GM12878 (cell line): ENCODE measurements around the gene FTMT. TPM values are rescaled to one million over a fixed set of nuclear protein-coding genes. Genes with fewer than 3 reads are reported as not detected.
A peak's percentile ranks its signal among the peaks of the same experiment; 100 is the strongest.

ENCODE experiments used
- ATAC-seq: fragments of 200-7000 bp; cut with Tn5 transposase; 3 replicates; pipeline ENCODE4 v1.9.1; 2020; ENCODE audit warnings: mild to moderate bottlenecking, moderate library complexity
- BruUV-seq: library from RNA; stranded (reverse); fragments of 400-500 nt; replicated peaks from 2 replicates; lab custom pipeline; 2021; lab: Mats Ljungman, UMichigan
- CTCF ChIA-PET: fragments of 300-600 bp; sonication (Branson Sonifier 250); formaldehyde crosslinking; extraction: SDS; loops from one replicate; lab custom pipeline; 2021; ENCODE audit warnings: inconsistent platforms; lab: Yijun Ruan, JAX
- POLR2A ChIA-PET: fragments of 350-600 bp; formaldehyde crosslinking; extraction: SDS; loops from one replicate; lab custom pipeline; 2021; ENCODE audit warnings: inconsistent platforms; lab: Charles Lee
- RAD21 ChIA-PET: fragments of 300-600 bp; sonication (Branson Sonifier 250); formaldehyde crosslinking; loops from one replicate; lab custom pipeline; 2023; ENCODE audit warnings: antibody characterized with exemption; ENCODE audit not compliant: unreplicated experiment; lab: Charles Lee
- SMC1A ChIA-PET: fragments of 300-600 bp; sonication (Branson Sonifier 250); formaldehyde crosslinking; loops from one replicate; lab custom pipeline; 2023; ENCODE audit not compliant: unreplicated experiment, uncharacterized antibody; lab: Charles Lee
- DNase-seq: peaks from one replicate; pipeline ENCODE4 v3.0.0-alpha.2; 2011; ENCODE audit warnings: low read depth, low spot score
- FAIRE-seq: peaks from 3 replicates; lab custom pipeline; 2011; peaks lifted over from hg19 to GRCh38; lab: Jason Lieb, UNC
- H2AFZ ChIP-seq: 2 replicates; pipeline ENCODE4 v1.6.0; 2011; ENCODE audit warnings: low read depth, low read length, control low read depth; ENCODE audit not compliant: control insufficient read depth
- H3K27ac ChIP-seq: 2 replicates; pipeline ENCODE4 v1.5.1; 2011; ENCODE audit warnings: control low read depth; ENCODE audit not compliant: control insufficient read depth, insufficient read depth
- H3K27me3 ChIP-seq, 2 experiments: replicated peaks in 1 of 2; 2 replicates each; pipeline versions ENCODE4 v1.6.0 to v1.6.1; 2011; ENCODE audit warnings: low read length in 1 of 2; ENCODE audit not compliant: control insufficient read depth in 2 of 2, insufficient read depth in 2 of 2
- H3K36me3 ChIP-seq, 2 experiments: 2 replicates each; pipeline ENCODE4 v1.5.1; 2011; ENCODE audit warnings: low read length in 1 of 2; ENCODE audit not compliant: control insufficient read depth in 2 of 2, insufficient read depth in 2 of 2
- H3K4me1 ChIP-seq: 2 replicates; pipeline ENCODE4 v1.6.1; 2011; ENCODE audit warnings: mild to moderate bottlenecking, low read length, moderate library complexity, mixed read lengths; ENCODE audit not compliant: control insufficient read depth, insufficient read depth
- H3K4me2 ChIP-seq: 2 replicates; pipeline ENCODE4 v1.6.0; 2011; ENCODE audit warnings: control low read depth; ENCODE audit not compliant: control insufficient read depth, insufficient read depth
- H3K4me3 ChIP-seq: fragments of 200-600 bp; sonication (generic); 2 replicates; pipeline ENCODE4 v1.5.1; 2016
- H3K79me2 ChIP-seq: 2 replicates; pipeline ENCODE4 v1.6.0; 2011; ENCODE audit warnings: low read length; ENCODE audit not compliant: control insufficient read depth, insufficient read depth
- H3K9ac ChIP-seq: 2 replicates; pipeline ENCODE4 v1.8.0; 2011; ENCODE audit warnings: low read length, control low read depth, mixed read lengths; ENCODE audit not compliant: control insufficient read depth, insufficient read depth
- H3K9me3 ChIP-seq: replicated peaks from 3 replicates; pipeline ENCODE4 v1.5.1; 2011; ENCODE audit warnings: mild to moderate bottlenecking, low read length; ENCODE audit not compliant: control insufficient read depth, insufficient read depth
- H4K20me1 ChIP-seq: 2 replicates; pipeline ENCODE4 v1.6.0; 2011; ENCODE audit not compliant: control insufficient read depth, insufficient read depth
- RAD21 ChIP-seq: IDR thresholded peaks from 2 replicates; pipeline ENCODE4 v1.6.1; 2011; ENCODE audit warnings: mild to moderate bottlenecking, low read depth, low read length, moderate library complexity; ENCODE audit not compliant: insufficient read depth
- TAF1 ChIP-seq: IDR thresholded peaks from 2 replicates; pipeline ENCODE4 v1.6.1; 2011; ENCODE audit warnings: mild to moderate bottlenecking, low read depth, low read length, borderline replicate concordance
- ZNF207 ChIP-seq: fragments of 450-650 bp; IDR thresholded peaks from 2 replicates; pipeline ENCODE4 v1.6.1; 2014; ENCODE audit warnings: antibody characterized with exemption, mild to moderate bottlenecking, borderline replicate concordance
- WGBS: methylation state at CpG from one replicate; pipeline ENCODE4 v1.1.6; 2016; ENCODE audit warnings: low lambda C conversion rate; ENCODE audit not compliant: insufficient replicate concordance, insufficient coverage; ENCODE audit errors: missing lambda C conversion rate; 5-methylcytosine and 5-hydroxymethylcytosine counted together
- in situ Hi-C: fragments of 300-500 bp; cut with MboI; formaldehyde crosslinking; loops from 9 replicates; pipeline ENCODE4 v1.14.3; 2018; ENCODE audit warnings: mixed read lengths
- intact Hi-C: fragments of 100-400 bp; cut with micrococcal nuclease; formaldehyde crosslinking; loops from one replicate; pipeline ENCODE4 v1.14.2; 2022; ENCODE audit not compliant: unreplicated experiment
- polyA plus RNA-seq, 11 experiments: library from polyadenylated mRNA; depleted of rRNA in 4 of 11; unstranded in 6 of 11; stranded (reverse) in 5 of 11; fragments of >200 nt; fragmentation: Nextera tagmentation in 4 of 11; fragmentation: Illumina TruSeq in 1 of 11; extraction: Ambion mirVana in 4 of 11; extraction: Trizol in 1 of 11; gene quantifications; 1 replicate in 1 of 11; 2 replicates in 10 of 11; pipeline versions ENCODE4 v1.2.1 to v1.2.3, GENCODE V29; 2011 to 2016; ENCODE audit warnings: inconsistent platforms in 2 of 11, missing spikeins in 2 of 11, low read depth in 1 of 11
- total RNA-seq, 4 experiments: library from RNA; depleted of rRNA in 3 of 4; stranded (reverse); fragments of >200 nt in 3 of 4; fragmentation: Illumina TruSeq in 1 of 4; extraction: Trizol in 1 of 4; gene quantifications; 2 replicates each; pipeline versions ENCODE4 v1.2.1 to v1.2.3, GENCODE V29; 2013 to 2021
- TF ChIP-seq, protein P1 (sequence below): fragments of 450-650 bp; formaldehyde crosslinking; IDR thresholded peaks from 2 replicates; pipeline ENCODE4 v1.4.0; 2022; ENCODE audit warnings: mild to moderate bottlenecking, moderate library complexity
- TF ChIP-seq, protein P2 (sequence below): fragments of 450-650 bp; IDR thresholded peaks from 2 replicates; pipeline ENCODE4 v1.6.1; 2017; ENCODE audit warnings: borderline replicate concordance
- TF ChIP-seq, protein P3 (sequence below): fragments of 450-650 bp; IDR thresholded peaks from 2 replicates; pipeline ENCODE4 v1.6.1; 2018; ENCODE audit warnings: mild to moderate bottlenecking, low read depth, moderate library complexity; ENCODE audit not compliant: partially characterized antibody

The FTMT gene
- total and polyA plus RNA-seq, 10 of the 15 experiments (the other 5 are each of a cell fraction or from before 2014, with no cell fraction given) = not detected

DNA sequence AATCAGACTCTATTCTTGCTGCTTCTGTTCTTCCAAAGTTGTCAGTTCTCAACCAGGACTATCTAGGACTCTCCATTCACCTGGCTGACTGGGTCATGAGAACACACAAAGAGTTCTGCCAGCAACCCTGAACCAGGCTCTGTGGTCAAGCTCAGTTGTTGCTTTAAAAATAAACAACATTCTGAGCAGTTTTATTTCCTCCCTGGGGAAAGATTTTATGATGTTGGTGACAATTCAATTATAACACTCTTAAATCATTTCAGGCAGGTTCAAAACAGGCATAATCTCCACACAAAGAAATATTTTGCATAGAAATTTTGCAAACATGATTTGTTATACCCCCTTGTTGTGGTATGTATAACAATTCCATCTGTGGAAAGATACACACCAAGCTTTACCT, 36.0 kb downstream of the FTMT start (continued):
- TF ChIP-seq, protein P1, sequence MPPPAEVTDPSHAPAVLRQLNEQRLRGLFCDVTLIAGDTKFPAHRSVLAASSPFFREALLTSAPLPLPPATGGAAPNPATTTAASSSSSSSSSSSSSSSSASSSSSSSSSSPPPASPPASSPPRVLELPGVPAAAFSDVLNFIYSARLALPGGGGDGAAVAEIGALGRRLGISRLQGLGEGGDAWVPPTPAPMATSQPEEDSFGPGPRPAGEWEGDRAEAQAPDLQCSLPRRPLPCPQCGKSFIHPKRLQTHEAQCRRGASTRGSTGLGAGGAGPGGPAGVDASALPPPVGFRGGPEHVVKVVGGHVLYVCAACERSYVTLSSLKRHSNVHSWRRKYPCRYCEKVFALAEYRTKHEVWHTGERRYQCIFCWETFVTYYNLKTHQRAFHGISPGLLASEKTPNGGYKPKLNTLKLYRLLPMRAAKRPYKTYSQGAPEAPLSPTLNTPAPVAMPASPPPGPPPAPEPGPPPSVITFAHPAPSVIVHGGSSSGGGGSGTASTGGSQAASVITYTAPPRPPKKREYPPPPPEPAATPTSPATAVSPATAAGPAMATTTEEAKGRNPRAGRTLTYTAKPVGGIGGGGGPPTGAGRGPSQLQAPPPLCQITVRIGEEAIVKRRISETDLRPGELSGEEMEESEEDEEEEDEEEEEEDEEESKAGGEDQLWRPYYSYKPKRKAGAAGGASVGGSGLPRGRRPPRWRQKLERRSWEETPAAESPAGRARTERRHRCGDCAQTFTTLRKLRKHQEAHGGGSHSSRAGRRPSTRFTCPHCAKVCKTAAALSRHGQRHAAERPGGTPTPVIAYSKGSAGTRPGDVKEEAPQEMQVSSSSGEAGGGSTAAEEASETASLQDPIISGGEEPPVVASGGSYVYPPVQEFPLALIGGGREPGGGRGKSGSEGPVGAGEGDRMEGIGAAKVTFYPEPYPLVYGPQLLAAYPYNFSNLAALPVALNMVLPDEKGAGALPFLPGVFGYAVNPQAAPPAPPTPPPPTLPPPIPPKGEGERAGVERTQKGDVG (CRISPR knock-in tag) = no peak
- TF ChIP-seq ZNF207 (no peak), TAF1 (no peak)
- TF ChIP-seq, protein P2, sequence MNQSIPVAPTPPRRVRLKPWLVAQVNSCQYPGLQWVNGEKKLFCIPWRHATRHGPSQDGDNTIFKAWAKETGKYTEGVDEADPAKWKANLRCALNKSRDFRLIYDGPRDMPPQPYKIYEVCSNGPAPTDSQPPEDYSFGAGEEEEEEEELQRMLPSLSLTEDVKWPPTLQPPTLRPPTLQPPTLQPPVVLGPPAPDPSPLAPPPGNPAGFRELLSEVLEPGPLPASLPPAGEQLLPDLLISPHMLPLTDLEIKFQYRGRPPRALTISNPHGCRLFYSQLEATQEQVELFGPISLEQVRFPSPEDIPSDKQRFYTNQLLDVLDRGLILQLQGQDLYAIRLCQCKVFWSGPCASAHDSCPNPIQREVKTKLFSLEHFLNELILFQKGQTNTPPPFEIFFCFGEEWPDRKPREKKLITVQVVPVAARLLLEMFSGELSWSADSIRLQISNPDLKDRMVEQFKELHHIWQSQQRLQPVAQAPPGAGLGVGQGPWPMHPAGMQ = no peak

DNA sequence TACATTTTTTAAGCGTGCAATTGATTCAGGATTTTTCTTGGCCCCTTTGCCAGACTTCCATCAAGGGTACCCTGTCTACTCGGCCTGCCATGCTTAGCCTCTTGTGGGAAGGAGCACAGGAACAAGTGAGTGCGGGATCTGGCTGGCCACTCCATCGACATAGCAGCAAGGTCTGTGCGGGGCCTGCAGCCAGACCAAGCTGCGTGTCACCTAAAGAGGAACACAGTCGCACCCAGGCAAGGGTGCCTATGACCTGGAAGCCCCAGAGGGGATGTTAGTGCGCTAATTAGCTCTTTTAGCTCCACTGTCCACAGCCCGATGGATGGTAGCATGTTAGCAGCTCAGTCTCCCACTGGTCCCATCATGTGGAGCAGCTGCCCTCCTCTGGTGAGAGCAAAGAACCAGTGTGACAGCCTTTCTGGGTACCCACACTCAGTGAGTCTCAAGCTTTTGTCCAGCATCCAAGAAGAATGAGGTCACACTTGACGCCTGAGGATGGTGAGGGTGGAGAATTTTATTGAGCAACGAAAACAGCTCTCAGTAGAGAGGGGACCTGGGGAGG, 38.7 kb downstream of the FTMT start:
- no peaks in the 10 kb centered on the region for H3K79me2 ChIP-seq
- H3K27ac ChIP-seq = no peak overlapping the region
- ATAC-seq = no peak
- no peak overlapping the region for H2AFZ ChIP-seq
- ChIA-PET CTCF (no interaction called here), SMC1A (no interaction called here), POLR2A (interaction anchor here (0.6 kb wide), 1 partner anchor 17 kb away, joined by 4 read pairs; no protein-coding TSS in a partner anchor), RAD21 (no interaction called here)
- in situ Hi-C loops = no loop called here
- 32% methylated on average over 11 of the region's 11 CpGs for WGBS
- no peaks in the 10 kb centered on the region for H3K36me3 ChIP-seq
- no peaks in the 10 kb centered on the region; a peak in 1 of 4 replicates for H3K27me3 ChIP-seq
- DNase-seq = no peak
- no peaks in the 10 kb centered on the region for H4K20me1 ChIP-seq
- no peaks in the 10 kb centered on the region for H3K9me3 ChIP-seq
- 0 out of 2 replicates have a peak, but pooled peaks have one; percentile 3 for TF ChIP-seq RAD21
- TF ChIP-seq, protein P3, sequence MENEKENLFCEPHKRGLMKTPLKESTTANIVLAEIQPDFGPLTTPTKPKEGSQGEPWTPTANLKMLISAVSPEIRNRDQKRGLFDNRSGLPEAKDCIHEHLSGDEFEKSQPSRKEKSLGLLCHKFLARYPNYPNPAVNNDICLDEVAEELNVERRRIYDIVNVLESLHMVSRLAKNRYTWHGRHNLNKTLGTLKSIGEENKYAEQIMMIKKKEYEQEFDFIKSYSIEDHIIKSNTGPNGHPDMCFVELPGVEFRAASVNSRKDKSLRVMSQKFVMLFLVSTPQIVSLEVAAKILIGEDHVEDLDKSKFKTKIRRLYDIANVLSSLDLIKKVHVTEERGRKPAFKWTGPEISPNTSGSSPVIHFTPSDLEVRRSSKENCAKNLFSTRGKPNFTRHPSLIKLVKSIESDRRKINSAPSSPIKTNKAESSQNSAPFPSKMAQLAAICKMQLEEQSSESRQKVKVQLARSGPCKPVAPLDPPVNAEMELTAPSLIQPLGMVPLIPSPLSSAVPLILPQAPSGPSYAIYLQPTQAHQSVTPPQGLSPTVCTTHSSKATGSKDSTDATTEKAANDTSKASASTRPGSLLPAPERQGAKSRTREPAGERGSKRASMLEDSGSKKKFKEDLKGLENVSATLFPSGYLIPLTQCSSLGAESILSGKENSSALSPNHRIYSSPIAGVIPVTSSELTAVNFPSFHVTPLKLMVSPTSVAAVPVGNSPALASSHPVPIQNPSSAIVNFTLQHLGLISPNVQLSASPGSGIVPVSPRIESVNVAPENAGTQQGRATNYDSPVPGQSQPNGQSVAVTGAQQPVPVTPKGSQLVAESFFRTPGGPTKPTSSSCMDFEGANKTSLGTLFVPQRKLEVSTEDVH = no peak
- no peaks in the 10 kb centered on the region for H3K4me1 ChIP-seq
- no peak for FAIRE-seq
- H3K9ac ChIP-seq = no peak overlapping the region
- intact Hi-C loops = no loop called here
- H3K4me3 ChIP-seq = no peak overlapping the region
- H3K4me2 ChIP-seq = no peak overlapping the region
- no TSS peak for BruUV-seq
